HG02642 (cell line): Measurements from ENCODE around the gene TRIP6.

Experiments used
- ATAC-seq: cut with Tn5 transposase; IDR thresholded peaks from one replicate; pipeline ENCODE4 v1.9.1; 2021; ENCODE audit warnings: mild to moderate bottlenecking; ENCODE audit not compliant: unreplicated experiment, poor library complexity

The TRIP6 gene

GRCh38 chr7:100888291-100888987 is 21.3 kb downstream of the TRIP6 start:
- ATAC-seq, result no peak

GRCh38 chr7:100888988-100889750 is 22.0 kb downstream of the TRIP6 start, which contains the start of gene UFSP1:
Gene UFSP1, minus strand, starts transcription at chr7:100889715. Its CDS starts 444 bp downstream, at chr7:100889271.
- peak; percentile 30 for ATAC-seq

GRCh38 chr7:100890653-100891567 is 23.7 kb downstream of the TRIP6 start:
- no peak for ATAC-seq

- no peak for ATAC-seq
These were observed 24.5 kb downstream of the TRIP6 start for GRCh38 chr7:100891568-100892247.

- no peak for ATAC-seq
These were observed 25.5 kb downstream of the TRIP6 start for GRCh38 chr7:100892364-100893317.

GRCh38 chr7:100893318-100893895 is 26.2 kb downstream of the TRIP6 start:
- ATAC-seq, result no peak

GRCh38 chr7:100893910-100894721 is 26.9 kb downstream of the TRIP6 start:
- ATAC-seq, result no peak

GRCh38 chr7:100894860-100895700 is 27.9 kb downstream of the TRIP6 start:
- ATAC-seq, result no peak

- ATAC-seq, result no peak
These were observed 28.4 kb downstream of the TRIP6 start, which contains the start of gene ACHE for GRCh38 chr7:100895701-100895955. Gene ACHE, minus strand, starts transcription at chr7:100895888. Its CDS starts 1,656 bp downstream, at chr7:100894232.

GRCh38 chr7:100895956-100896731 is 29.0 kb downstream of the TRIP6 start:
- ATAC-seq, result no peak

- ATAC-seq, result no peak
These were observed 29.8 kb downstream of the TRIP6 start for GRCh38 chr7:100896732-100897608.

GRCh38 chr7:100897772-100898454 is 30.7 kb downstream of the TRIP6 start:
- no peak for ATAC-seq

GRCh38 chr7:100899432-100899831 is 32.2 kb downstream of the TRIP6 start:
- ATAC-seq, result no peak

GRCh38 chr7:100900978-100901377 is 33.8 kb downstream of the TRIP6 start:
- ATAC-seq, result no peak

GRCh38 chr7:100901921-100902332 is 34.7 kb downstream of the TRIP6 start:
- no peak for ATAC-seq
